ENCODE results near the gene PLXNB1. TPM values are rescaled to one million over a fixed set of nuclear protein-coding genes. Genes with fewer than 3 reads are reported as not detected.

PLXNB1 gene
- total RNA-seq, 1 donor from 2014 or later: 63.7 TPM

DNA sequence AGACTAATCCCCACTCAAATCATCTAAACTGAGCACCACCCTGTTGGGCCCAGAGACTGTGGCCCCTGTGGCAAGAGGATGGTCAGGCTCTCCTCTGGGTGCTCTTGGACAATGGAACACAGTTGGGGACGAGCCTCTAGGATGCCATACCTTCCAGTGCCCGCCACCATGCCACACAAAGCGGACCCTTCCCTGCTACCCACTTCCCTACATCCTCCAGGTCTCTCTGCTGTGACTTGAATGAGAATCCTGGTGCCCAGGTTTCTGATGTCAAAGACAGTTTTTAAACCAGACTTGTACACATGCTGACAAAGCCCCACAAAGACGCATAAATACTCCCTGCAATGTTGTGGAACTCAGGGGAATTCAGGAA, 5.3 kb upstream of the PLXNB1 start:
- FAIRE-seq: no peak

DNA sequence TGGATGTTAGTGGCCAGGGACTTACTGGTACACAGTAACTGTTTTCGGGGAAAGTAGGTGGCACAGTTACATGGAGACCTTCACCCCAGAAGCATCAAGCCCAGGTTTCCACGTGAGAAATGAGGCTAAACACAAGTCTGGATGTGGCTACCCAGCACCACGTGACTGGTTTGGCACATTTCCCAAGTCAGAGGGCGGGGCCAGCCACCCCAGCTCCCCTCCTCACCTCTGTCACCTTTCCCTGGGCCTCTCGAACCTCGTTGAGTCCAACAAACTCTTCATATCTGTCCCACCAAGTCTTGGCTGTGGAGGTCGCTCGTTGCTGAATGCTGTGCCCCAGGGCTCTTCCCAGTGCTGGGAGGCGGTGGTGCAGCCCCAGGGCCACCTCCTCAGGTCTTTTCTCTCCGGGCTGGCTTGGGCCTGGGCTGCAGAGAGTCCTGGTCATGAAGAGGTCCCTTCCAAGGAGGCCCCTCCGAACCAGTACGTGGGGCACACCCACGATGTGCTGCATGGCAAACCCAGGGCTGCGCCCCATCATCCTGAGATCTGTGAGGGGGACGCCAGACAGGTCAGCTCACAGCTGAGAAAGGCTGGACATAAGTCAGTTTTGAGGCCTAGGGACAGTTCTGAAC, 4.8 kb upstream of the PLXNB1 start:
- Histone ChIP-seq H3K4me3 (ENCODE audit: low read depth, low read length) (no peak overlapping the region), H3K36me3 (ENCODE audit: control insufficient read depth, insufficient read depth, low read length) (no peaks in the 10 kb centered on the region), H3K27me3 (ENCODE audit: control insufficient read depth, insufficient read depth, low read length) (no peaks in the 10 kb centered on the region)
- TF ChIP-seq, protein P1, sequence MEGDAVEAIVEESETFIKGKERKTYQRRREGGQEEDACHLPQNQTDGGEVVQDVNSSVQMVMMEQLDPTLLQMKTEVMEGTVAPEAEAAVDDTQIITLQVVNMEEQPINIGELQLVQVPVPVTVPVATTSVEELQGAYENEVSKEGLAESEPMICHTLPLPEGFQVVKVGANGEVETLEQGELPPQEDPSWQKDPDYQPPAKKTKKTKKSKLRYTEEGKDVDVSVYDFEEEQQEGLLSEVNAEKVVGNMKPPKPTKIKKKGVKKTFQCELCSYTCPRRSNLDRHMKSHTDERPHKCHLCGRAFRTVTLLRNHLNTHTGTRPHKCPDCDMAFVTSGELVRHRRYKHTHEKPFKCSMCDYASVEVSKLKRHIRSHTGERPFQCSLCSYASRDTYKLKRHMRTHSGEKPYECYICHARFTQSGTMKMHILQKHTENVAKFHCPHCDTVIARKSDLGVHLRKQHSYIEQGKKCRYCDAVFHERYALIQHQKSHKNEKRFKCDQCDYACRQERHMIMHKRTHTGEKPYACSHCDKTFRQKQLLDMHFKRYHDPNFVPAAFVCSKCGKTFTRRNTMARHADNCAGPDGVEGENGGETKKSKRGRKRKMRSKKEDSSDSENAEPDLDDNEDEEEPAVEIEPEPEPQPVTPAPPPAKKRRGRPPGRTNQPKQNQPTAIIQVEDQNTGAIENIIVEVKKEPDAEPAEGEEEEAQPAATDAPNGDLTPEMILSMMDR (IDR thresholded peaks at IDR 0.05; ENCODE audit: insufficient read depth, low read length, severe bottlenecking): no peak
- DNase-seq (ENCODE audit: low read depth) (no peak), FAIRE-seq (no peak)

More for the DNA sequence above, 5.3 kb upstream of the PLXNB1 start:
- TF ChIP-seq, protein P1 (IDR thresholded peaks at IDR 0.05; ENCODE audit: insufficient read depth, low read length, severe bottlenecking): no peak
- no peak for DNase-seq (ENCODE audit: low read depth)
- Histone ChIP-seq H3K36me3 (ENCODE audit: control insufficient read depth, insufficient read depth, low read length) (no peaks in the 10 kb centered on the region), H3K4me3 (ENCODE audit: low read depth, low read length) (no peak overlapping the region), H3K27me3 (ENCODE audit: control insufficient read depth, insufficient read depth, low read length) (no peaks in the 10 kb centered on the region)

DNA sequence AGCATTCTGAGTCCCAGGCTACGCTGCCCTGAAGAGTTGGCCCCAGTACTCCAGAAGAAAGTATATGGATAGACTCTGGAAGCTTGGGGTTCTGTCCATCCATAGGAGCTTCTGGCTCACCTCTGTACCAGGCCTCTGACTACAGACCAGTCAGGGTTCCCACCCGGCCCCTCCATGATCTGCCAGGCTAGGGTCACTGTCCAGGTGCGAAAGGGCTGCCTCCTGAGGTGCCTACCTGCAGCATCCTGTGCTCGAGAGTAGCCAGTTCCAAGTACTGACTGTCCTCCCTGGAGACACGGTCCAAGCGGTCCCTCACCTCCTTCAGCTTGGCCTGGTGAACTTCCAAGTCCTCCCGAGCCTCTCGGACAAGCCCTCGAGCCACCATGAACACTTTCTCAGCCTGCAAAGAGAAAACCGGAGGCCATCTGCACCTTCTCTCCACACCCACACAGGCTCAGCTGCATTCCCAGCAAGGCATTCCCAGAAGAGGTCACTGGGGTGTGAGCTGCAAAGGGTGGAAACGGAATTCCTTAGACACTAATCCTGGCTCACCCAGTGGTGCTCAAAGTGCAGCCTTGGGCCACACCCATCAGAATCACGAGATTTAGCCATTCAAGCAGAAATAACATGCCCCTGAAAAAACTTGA, 3.7 kb upstream of the PLXNB1 start:
- Histone ChIP-seq H3K27me3 (ENCODE audit: control insufficient read depth, insufficient read depth, low read length) (no peaks in the 10 kb centered on the region), H3K36me3 (ENCODE audit: control insufficient read depth, insufficient read depth, low read length) (no peaks in the 10 kb centered on the region), H3K4me3 (ENCODE audit: low read depth, low read length) (peak overlapping the region; percentile 20)
- FAIRE-seq: no peak
- TF ChIP-seq, protein P1 (IDR thresholded peaks at IDR 0.05; ENCODE audit: insufficient read depth, low read length, severe bottlenecking): no peak
- peak; percentile 81 for DNase-seq (ENCODE audit: low read depth)

DNA sequence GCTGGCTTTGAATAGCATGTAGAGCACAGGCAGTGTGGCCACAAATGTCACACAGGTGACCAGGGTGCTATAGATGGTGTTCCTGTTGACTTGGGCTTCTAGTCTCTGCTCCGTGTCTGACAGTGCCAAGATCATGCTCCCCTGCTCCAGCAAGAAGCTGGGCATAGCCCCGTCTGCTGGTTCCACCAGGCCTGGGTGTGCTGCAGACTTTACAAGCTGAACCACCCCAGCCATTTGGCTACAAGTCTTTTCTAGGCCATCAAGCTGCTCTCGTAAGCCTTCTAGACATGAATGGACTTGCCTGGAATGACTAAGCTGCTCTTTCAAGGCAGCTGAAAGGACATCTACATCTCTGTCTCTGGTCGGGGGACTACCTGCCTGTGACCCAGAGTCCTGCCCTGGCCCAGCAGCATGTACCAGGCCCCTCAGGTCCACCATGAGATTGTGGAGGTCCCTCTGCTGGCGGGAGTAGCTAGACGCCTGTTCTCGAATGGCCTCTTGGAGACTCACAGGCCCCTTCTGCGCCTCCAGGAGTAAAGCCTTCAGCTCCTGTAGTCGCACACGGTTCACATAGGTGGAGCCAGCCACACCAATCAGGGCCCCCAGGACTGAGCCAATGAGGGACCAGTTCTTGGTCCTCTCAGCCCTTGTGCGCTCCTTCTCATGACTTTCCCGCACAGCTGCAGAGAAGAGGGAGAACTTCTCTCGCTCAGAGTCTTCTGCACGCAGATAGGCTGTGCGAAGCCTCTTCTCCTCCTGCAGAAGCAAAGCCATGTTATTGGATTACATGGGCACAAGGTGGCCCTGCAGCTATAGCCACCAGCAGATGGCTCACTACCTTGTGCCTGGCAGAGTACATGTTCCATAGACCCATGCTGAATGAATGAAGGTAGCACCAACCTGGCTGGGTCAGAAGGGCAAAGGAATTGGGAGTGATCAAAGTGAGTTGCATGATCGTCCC, 2.8 kb upstream of the PLXNB1 start:
- H3K27me3 ChIP-seq (ENCODE audit: control insufficient read depth, insufficient read depth, low read length): no peaks in the 10 kb centered on the region
- FAIRE-seq (peak; percentile 89), DNase-seq (ENCODE audit: low read depth) (peak; percentile 97)
- TF ChIP-seq, protein P1 (IDR thresholded peaks at IDR 0.05; ENCODE audit: insufficient read depth, low read length, severe bottlenecking): peak; percentile 30
- H3K4me3 ChIP-seq (ENCODE audit: low read depth, low read length): no peak overlapping the region
- H3K36me3 ChIP-seq (ENCODE audit: control insufficient read depth, insufficient read depth, low read length): no peaks in the 10 kb centered on the region

DNA sequence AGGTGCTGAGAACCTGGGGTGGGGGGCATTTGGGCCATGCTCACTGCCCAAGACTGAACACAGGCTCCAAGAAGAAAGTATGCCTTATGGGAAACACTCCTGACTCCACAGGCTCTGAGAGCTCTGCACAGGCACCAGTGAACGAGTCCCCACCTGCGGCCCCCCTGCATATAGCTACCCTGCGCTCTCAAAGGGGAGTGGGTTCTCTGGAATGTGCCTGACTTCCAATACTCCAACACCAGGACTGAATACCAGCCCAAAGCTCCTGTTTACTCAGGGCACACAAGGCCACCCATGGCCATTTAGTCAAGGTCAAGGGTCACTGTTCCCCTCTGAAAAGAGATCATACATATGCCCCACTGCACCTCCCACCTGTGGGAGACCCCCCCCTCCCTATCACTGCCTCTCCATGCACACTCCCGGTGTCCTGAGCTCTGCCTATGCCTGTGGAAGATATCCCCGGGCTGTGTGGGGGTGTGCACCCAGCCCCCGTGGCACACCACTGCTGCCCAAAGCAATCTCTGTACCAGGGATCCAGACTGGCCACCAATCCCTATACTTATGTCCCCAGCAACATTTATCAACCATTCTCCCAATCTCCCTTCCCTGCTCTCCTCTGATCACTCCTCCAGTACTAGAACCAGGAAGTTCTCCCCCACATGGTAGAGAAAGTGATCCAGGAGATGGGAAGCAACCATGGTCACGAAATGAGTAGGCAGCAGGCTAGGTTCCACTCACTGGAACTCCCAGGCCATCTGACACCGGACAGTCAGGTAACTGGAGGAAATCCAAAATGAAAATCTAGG, 1.5 kb upstream of the PLXNB1 start:
- H3K27me3 ChIP-seq (ENCODE audit: control insufficient read depth, insufficient read depth, low read length): no peaks in the 10 kb centered on the region
- DNase-seq (ENCODE audit: low read depth) (no peak), FAIRE-seq (no peak)
- no peak overlapping the region for H3K4me3 ChIP-seq (ENCODE audit: low read depth, low read length)
- H3K36me3 ChIP-seq (ENCODE audit: control insufficient read depth, insufficient read depth, low read length): no peaks in the 10 kb centered on the region
- TF ChIP-seq, protein P1 (IDR thresholded peaks at IDR 0.05; ENCODE audit: insufficient read depth, low read length, severe bottlenecking): no peak
